Measurements from ENCODE around the gene TUBB4A. TPM values are rescaled to one million over a fixed set of nuclear protein-coding genes. Genes with fewer than 3 reads are reported as not detected.

The TUBB4A gene
- total RNA-seq, 1 donor from 2014 or later = 13.5 TPM

DNA sequence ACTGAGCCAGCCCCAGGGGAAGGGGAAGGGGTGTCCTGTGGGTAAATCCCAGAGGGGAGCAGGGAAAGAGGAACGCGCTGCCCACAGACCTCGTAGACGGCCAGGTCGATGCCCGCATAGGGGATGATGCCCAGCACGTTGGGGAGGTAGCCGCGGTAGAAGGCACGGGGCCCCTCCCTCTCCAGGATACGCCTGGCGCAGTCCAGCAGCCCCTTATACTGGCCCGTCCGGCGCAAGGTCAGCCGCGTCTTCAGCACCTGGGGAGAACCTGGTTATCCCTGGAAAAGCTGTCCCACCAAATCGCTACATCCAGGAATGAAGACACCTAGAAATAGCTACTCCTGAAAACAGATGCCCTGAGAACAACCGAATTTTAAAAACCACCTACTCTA, 49.9 kb downstream of the TUBB4A start:
- Mint-ChIP-seq H3K9me3 (peaks cover 17% of the 10 kb centered on the region), H3K27me3 (ENCODE audit: low read depth) (no peaks in the 10 kb centered on the region), H3K4me3 (no peak overlapping the region), H3K27ac (no peak overlapping the region), H3K36me3 (peaks cover 58% of the 10 kb centered on the region), H3K4me1 (no peaks in the 10 kb centered on the region)
- DNase-seq (ENCODE audit: low spot score in 2 of 2, unreplicated experiment in 2 of 2) = no peak
- TF ChIP-seq, protein P1, sequence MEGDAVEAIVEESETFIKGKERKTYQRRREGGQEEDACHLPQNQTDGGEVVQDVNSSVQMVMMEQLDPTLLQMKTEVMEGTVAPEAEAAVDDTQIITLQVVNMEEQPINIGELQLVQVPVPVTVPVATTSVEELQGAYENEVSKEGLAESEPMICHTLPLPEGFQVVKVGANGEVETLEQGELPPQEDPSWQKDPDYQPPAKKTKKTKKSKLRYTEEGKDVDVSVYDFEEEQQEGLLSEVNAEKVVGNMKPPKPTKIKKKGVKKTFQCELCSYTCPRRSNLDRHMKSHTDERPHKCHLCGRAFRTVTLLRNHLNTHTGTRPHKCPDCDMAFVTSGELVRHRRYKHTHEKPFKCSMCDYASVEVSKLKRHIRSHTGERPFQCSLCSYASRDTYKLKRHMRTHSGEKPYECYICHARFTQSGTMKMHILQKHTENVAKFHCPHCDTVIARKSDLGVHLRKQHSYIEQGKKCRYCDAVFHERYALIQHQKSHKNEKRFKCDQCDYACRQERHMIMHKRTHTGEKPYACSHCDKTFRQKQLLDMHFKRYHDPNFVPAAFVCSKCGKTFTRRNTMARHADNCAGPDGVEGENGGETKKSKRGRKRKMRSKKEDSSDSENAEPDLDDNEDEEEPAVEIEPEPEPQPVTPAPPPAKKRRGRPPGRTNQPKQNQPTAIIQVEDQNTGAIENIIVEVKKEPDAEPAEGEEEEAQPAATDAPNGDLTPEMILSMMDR (IDR thresholded peaks at IDR 0.05; ENCODE audit: unreplicated experiment) = no peak

DNA sequence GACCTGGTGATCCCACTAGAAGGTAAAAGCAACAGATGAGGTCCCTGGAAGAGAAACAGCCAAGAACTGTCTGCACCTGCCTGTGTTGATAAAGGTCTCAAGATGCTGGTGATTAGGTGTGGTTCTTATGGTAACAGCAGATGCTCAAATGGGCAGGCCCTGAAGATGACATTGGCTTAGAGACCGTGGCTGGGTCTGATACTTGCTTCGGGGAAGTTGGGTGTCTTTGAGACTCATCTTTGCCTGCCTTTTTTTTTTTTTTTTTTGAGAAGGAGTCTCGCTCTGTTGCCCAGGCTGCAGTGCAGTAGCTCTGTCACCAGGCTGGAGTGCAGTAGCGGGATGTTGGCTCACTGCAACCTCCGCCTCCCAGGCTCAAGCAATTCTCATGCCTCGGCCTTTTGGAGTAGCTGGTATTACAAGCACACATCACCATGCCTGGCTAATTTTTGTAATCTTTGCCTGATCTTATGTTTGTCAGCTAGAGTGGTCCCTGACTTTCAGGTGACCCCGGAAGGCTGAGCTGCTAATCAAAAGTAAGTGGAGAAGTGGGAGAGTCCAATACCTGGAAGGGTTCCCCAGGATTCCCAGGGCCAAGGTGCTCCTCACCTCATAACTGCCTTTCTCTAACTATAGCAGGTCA, 50.4 kb downstream of the TUBB4A start:
- no peaks in the 10 kb centered on the region for H3K4me1 Mint-ChIP-seq
- no peak for DNase-seq (ENCODE audit: low spot score in 2 of 2, unreplicated experiment in 2 of 2)
- H3K27me3 Mint-ChIP-seq (ENCODE audit: low read depth) = no peaks in the 10 kb centered on the region
- no peak overlapping the region for H3K4me3 Mint-ChIP-seq
- H3K9me3 Mint-ChIP-seq = peaks cover 17% of the 10 kb centered on the region
- H3K27ac Mint-ChIP-seq = no peak overlapping the region
- H3K36me3 Mint-ChIP-seq = peaks cover 61% of the 10 kb centered on the region
- TF ChIP-seq, protein P1 (IDR thresholded peaks at IDR 0.05; ENCODE audit: unreplicated experiment) = no peak

DNA sequence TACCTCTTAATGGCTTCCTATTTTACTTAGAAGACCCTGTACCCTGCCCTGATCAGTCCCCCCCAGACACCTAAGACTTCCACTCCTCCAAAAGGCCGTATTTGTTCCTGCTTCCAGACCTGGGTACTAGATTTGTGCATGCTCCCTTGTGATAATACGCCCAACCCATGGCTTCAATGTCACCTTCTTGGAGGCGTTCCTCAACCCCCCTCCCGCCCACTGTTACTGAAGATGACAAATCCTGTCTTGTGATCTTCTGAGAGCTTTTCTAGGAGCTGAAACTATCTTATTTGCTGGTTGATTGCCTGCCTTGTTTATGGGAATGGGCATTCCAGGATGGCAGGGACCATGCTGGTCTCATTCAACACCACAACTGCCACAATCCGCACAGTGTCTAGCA, 51.9 kb downstream of the TUBB4A start:
- H3K4me3 Mint-ChIP-seq = no peak overlapping the region
- TF ChIP-seq, protein P1 (IDR thresholded peaks at IDR 0.05; ENCODE audit: unreplicated experiment) = no peak
- no peak for DNase-seq (ENCODE audit: low spot score in 2 of 2, unreplicated experiment in 2 of 2)
- no peak overlapping the region for H3K27ac Mint-ChIP-seq
- no peaks in the 10 kb centered on the region for H3K27me3 Mint-ChIP-seq (ENCODE audit: low read depth)
- H3K36me3 Mint-ChIP-seq = peaks cover 62% of the 10 kb centered on the region
- H3K9me3 Mint-ChIP-seq = peaks cover 21% of the 10 kb centered on the region
- no peaks in the 10 kb centered on the region for H3K4me1 Mint-ChIP-seq

DNA sequence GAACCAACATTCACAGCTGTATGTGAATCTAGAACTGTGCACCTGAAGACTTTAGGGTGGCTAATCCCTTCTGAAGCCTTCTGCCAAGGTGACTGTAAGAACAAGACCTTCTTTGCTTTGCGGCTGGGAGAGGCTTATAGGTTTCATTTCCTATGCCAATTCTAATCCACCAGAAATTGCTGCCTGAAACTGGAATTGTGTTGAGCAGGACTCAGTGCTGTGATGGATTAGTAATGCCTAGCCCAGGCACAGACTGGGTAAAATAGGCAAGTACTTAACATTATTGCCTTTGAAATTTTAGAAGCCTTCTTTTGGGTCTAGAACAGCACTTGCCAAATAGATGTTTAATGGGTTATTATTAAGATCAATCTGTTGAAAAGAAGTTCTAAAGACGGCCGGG, 54.1 kb downstream of the TUBB4A start:
- TF ChIP-seq, protein P1 (IDR thresholded peaks at IDR 0.05; ENCODE audit: unreplicated experiment) = no peak
- Mint-ChIP-seq H3K27me3 (ENCODE audit: low read depth) (no peaks in the 10 kb centered on the region), H3K36me3 (peaks cover 47% of the 10 kb centered on the region), H3K27ac (no peak overlapping the region), H3K4me1 (no peaks in the 10 kb centered on the region), H3K9me3 (peaks cover 12% of the 10 kb centered on the region), H3K4me3 (no peak overlapping the region)
- no peak for DNase-seq (ENCODE audit: low spot score in 2 of 2, unreplicated experiment in 2 of 2)

DNA sequence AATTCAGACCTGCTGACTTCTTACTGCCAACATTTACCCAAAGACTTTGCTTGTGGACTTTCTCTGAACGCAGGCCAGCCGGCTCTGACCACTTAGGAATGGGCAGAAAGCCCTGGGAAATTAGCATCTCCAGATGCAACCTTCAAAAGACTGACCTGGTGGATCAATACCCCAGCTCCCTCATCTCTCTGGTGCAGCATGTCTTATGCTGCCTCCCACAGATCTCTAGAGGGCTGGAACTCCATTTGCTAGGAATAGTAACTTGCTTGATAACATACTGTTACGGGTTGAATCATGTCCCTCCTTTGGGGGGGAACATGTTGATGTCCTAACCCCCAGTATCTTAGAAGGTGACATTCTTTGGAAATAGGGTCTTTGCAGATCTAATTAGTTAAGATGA, 55.7 kb downstream of the TUBB4A start:
- no peak overlapping the region for H3K4me3 Mint-ChIP-seq
- no peaks in the 10 kb centered on the region for H3K4me1 Mint-ChIP-seq
- no peak for DNase-seq (ENCODE audit: low spot score in 2 of 2, unreplicated experiment in 2 of 2)
- H3K27me3 Mint-ChIP-seq (ENCODE audit: low read depth) = no peaks in the 10 kb centered on the region
- peaks cover 8% of the 10 kb centered on the region for H3K9me3 Mint-ChIP-seq
- H3K27ac Mint-ChIP-seq = no peak overlapping the region
- TF ChIP-seq, protein P1 (IDR thresholded peaks at IDR 0.05; ENCODE audit: unreplicated experiment) = no peak
- H3K36me3 Mint-ChIP-seq = peaks cover 35% of the 10 kb centered on the region

Other genes starting within 250 kb of the TUBB4A start
- gene MLLT1, start 222.3 kb downstream of the TUBB4A start, total RNA-seq = 90.5 to 99.8 TPM (median 93.1 TPM) in 3 replicates
- 0.16 TPM in 1 of 3 replicates, not detected in the others for gene ACER1, start 168.7 kb downstream of the TUBB4A start, total RNA-seq
- gene CLPP, start 140.8 kb downstream of the TUBB4A start, total RNA-seq = 55.1 to 64.8 TPM (median 58.2 TPM) in 3 replicates
- gene ALKBH7, start 129.5 kb downstream of the TUBB4A start, total RNA-seq = 83.7 to 92.9 TPM (median 87.7 TPM) in 3 replicates
- 3.5 to 3.8 TPM (median 3.6 TPM) in 3 replicates for gene PSPN, start 126.4 kb downstream of the TUBB4A start, total RNA-seq
- 67.4 to 73.8 TPM (median 68.3 TPM) in 3 replicates for gene GTF2F1, start 109.1 kb downstream of the TUBB4A start, total RNA-seq
- 375 to 384 TPM (median 380 TPM) in 3 replicates for gene KHSRP, start 77.5 kb downstream of the TUBB4A start, total RNA-seq
- gene SLC25A41, start 68.5 kb downstream of the TUBB4A start, total RNA-seq = 1.2 to 1.8 TPM (median 1.6 TPM) in 3 replicates
- 60.8 to 67.5 TPM (median 65.5 TPM) in 3 replicates for gene SLC25A23, start 42.5 kb downstream of the TUBB4A start, total RNA-seq
- gene CRB3, start 38.0 kb downstream of the TUBB4A start, total RNA-seq = 18.9 to 21.9 TPM (median 20.6 TPM) in 3 replicates
- 0.42 to 0.75 TPM (median 0.63 TPM) in 3 replicates for gene DENND1C, start 20.5 kb downstream of the TUBB4A start, total RNA-seq
- gene TNFSF9, start 28.7 kb upstream of the TUBB4A start, total RNA-seq = 0.76 to 1.5 TPM (median 1.1 TPM) in 3 replicates
- gene CD70, start 88.8 kb upstream of the TUBB4A start, total RNA-seq = not detected in 3 replicates
- 0.07 to 0.09 TPM in 2 of 3 replicates, not detected in the other for gene TNFSF14, start 167.9 kb upstream of the TUBB4A start, total RNA-seq
- gene C3, start 218.3 kb upstream of the TUBB4A start, total RNA-seq = 23.1 to 35.3 TPM (median 24.5 TPM) in 3 replicates
- 51.4 to 53.6 TPM (median 52.1 TPM) in 3 replicates for gene GPR108, start 235.3 kb upstream of the TUBB4A start, total RNA-seq
- gene TRIP10, start 237.4 kb upstream of the TUBB4A start, total RNA-seq = 67.5 to 73.2 TPM (median 69.5 TPM) in 3 replicates